Inflammatory macrophage (primary cell): ENCODE measurements around the gene GBF1.
"Not testable (repeated sequence)": the region's sequence is repeated elsewhere in the genome, so short reads cannot be mapped to it uniquely, and the experiment has no call there.

ENCODE experiments used
- DNase-seq, 2 donors: peaks; one replicate each; pipeline ENCODE4 v3.0.0-alpha.2; 2020 to 2022

The GBF1 gene

DNA sequence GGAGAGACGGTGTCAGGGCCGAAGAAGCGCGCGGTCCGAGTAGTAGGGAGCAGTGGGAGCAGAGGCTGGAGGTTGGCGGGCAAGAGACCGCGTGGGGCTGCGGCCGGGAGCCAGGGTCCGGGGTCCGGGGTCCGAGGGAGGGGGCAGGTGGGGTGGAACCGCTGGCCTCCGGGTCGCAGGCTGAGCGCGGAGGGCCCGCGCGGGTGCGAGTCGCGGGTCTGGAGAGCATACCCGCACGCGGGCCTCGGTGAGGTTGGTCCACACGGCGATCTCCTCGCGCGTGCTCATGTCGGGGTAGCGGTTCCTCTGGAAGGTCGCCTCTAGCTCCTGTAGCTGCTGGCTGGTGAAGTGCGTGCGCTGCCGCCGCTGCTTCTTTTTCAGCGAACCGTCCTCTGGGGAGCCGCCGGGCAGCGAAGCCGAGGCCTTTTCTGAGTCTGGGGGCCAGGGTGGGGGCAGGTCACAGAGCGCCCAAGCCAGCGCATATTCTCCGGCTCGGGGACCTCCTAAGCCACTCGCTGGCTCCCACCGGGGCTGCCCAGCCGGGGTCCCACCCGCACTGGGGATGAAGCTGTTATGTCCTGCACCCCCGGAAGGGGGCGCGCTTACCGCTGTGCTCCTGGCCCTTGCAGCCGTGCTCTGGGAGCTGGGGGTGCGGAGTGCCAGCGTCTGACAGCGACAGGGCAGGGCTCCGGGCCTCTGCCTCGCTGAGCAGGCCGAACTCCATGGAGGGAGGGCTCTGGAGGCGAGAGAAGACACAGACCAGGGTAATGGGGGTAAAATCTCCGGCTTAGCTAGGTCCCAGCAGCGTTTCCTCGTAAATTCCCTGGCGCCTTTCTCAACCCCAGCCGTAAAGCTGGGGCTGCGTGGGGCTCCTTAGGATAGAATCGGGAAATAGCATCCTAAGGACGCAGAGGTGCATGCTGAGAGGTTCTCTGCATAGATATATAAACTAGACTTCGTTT is 13.7 kb upstream of the GBF1 start:
- peak; percentile 48 to 54 for DNase-seq

DNA sequence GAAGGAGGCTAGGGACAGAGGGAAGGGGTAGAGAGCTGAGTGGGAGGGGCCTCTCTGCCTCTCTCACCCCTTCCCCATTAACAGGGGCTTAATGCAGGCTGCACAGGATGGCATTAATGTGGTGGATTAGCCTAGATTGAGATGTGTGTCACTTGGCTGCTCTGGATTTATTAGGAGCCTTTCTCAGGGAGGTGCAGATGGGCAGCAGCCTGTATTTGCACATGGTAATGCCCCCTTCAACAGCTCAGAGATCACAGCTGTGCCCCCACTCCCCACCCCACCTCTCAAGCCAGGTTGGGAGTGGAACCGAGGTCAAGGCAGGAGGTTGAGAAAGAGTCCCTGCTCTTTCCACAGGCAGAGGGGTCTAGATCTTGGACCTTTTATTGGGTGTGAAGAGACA is 11.3 kb upstream of the GBF1 start:
- no peak for DNase-seq

DNA sequence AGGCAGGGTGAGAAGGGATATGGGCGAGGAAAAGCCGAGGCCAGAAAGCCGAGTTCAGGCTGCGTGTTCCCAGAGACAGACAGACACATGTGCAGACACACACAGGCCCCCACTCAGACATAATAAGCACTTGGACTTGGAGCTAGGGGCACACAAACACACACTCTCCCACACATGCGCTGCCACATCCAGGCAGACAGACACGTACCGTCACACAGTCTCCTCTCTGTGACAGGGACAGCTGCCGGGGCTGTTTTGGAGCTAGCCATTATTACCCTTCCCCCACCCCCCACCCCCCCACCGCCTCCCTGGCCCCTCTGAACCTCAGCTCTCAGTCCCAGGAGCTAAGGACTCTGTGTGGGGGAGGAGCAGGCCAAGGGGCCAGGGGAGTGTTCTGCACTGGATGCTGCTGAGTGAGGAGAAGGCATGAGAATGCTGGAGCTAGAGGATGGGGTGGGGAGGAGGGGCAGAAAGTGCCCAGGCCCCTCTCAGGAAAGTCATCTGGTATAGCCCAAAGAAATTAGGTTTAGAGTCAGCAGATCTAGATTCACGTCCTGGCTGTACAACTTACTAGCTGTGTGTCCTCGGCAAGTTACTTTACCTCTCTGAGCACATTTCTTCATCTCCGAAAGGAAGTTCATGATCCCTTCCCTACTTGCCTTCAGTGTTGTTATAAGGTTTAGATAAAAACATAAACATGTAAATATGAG is 10.3 kb upstream of the GBF1 start:
- DNase-seq: no peak

DNA sequence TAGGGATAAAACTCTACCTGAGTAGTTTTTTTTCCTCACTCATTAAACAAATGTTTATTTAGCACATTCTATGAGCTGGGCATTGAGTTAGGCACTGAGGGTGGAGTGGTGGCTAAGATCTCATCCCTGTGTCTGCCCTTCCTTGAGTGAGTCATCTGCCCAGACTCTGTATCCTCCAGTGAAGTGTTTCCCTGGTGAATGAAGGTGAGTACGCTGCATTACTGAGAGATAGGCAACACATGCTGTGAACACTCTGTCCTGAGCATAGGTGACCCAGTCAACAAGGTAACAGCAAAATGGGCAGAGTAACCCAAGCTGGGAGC is 9.8 kb upstream of the GBF1 start:
- DNase-seq: no peak

DNA sequence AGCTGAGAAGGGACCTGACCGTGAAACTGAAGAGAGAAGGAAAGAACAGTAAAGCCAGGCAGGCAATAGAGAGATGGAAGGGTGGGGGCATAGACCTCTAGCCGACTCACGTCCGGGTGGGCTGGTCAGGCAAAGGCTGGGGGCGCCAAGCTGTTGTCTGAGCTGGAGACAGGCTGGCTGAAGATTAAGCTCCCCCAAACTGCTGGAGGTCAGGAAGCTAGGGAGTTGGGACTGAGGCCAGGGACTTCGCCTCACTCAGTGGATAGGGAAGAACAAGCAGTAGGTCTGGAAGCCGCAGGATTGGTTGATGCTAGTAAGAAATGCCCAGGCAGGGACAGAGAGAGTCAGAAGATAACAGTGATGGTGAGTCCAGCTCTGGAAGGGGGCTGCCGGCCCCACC is 9.3 kb upstream of the GBF1 start:
- DNase-seq: no peak

DNA sequence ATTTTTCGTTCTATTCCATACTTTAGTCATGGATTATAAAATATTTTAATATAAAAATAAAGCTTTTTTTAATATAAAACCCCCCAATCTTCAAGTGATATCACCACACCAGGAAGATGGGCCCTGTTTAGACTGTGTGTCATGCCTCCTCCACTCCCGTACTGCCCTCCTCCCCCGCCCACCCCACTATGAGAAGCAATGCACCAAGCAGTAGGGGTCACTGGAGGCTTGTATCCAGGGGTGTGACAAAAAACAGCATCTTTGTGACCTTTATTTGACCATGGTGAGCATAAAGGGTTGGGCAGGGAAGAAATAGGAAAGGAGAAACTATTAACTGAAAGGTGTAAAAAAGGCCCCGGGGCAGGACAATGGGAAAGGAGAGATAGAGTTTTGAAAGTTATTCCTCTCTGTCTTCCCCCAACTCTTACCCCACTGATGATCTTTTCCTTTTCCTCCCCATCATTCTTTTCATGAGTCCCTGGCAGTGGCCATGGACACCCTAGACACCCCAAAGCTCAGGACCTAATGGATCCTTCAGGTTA is 7.5 kb upstream of the GBF1 start:
- DNase-seq: no peak

DNA sequence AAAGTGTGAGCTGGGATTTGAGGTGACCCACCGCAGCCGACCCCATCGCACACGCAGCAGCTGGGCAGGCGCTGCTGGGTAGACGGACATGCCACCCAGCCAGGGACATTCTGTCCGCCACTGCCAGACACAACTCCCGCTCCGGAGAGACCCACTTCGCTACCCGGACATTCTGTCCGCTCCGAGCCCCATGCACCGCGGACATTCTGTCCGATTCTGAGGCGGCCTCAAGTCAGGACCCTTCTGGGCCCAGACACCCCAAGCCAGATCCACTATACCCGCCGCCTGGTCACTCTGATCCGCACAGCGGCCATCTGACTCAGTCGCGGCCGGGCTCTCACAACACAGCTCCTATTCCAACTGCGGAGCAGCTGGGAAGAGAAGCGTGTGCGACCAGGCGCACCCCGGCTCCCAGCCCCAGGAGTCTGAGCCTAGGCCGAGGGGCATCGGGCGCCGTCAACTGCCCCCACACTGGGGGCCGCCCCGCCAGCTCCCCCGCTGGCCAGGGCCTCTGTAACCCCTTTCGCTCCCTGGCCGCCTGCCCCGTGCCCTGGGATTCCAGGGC is 4.8 kb upstream of the GBF1 start:
- no peak for DNase-seq

DNA sequence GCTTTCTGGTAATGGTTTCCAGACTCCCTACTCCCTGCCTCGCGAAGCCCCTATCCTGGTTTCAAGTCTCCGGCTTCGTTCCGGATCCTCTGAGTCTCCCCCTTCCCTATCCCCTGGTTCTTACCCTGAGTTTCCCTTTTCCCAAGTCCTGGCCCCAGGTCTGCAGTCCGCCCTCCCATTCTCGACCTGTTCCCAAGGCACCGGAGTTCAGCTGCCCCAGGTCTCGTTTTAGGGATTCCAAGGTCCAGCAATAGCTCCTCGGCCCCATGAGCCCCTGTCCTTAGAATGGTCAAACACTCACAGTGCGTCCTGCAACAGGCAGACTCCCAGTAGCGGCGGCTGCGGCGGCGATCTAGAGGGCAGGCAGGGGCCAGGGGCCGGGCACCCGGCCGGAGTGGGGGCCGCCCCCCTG is 4.3 kb upstream of the GBF1 start:
- no peak for DNase-seq

DNA sequence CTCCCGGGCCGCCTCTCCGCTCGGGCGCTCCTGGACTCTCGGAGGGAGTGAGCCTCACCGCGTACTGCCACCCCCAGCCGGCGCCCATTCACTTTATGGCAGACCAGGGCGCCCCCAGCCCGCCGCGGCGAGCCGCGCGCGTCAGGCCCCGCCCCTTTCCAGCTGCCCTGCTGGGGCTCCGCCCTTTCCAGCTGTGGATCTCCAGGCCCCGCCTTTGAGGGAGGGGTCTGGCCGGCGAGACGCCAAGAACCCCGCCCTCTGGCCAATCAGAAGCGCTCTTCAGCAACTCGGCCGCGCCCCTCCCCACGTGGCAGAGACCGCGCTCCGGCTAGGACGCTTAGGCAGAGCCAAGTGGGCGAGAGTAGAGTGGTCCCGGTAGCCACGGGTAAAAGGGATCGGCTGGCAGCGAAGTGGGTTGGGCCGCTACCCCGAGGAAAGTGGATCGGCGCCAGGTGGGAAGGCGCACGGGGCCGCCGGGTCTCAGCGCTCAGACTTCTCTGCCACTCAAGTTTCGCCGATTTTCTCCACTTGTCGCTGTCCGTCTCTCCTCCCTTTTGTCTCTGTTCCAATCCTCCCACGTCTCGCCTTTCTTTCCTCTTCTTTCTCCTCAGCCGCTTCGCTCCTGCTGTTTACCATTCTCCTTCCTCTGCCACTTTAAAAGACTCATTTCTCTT is 3.8 kb upstream of the GBF1 start, which contains the start of gene PITX3:
Gene PITX3 (minus strand): TSS at position 69 of the 674 bp plus-strand sequence. CDS start 9,432 bp downstream, outside the sequence.
- DNase-seq: peak; percentile 93 to 94

DNA sequence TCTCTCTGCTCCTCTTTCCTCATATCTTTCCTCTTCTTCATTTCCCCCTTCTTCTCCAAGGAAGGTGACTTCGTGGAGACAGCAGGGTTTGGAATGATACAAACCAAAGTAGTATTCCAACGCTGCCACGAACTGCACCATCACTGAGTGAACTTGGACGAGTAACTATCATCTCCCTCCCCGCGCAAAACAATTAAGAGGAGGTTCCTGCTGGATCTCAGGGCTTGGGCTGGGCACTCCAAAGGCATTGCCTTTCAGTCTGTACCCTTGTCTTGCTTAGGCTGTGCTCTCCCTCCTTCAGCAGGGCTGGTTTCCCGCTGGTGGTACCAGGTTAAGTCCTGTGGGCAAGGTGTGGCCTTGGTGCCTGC is 3.2 kb upstream of the GBF1 start:
- DNase-seq: no peak

DNA sequence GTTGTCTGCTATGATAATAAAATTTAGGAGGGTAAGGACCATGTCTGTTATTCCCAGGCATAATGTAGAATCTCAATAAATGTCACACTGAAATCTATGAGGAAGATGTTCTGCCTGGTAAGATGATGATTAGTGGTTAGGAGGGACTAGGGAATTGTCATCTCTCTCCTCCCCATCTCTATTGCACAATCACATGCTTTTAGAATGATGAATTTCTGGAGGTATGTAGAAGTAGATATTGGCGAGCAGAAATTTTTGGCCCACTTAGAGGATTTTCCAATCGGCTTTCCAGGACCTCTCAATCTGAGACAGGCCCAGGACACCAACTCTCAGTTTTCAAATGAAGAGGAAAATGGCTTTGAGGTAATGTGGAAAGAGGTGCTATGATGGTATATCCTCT is 2.0 kb upstream of the GBF1 start:
- DNase-seq: no peak

DNA sequence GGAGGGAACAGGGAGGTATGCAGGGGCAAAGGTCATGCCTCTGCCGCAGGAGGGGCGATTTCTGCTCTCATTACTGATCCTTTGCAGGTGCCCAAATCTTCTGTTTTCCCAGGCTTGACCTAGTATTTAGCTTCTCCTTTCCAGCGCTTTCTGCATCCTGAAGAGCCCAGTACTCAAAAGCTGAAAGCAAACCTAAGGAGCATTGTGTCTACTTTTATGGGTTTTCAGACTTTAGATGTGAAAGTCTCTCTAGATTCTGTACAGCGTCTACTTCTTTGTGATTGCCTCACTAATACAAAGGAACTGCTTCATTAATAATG is 560 bp downstream of the GBF1 start:
- no peak for DNase-seq

DNA sequence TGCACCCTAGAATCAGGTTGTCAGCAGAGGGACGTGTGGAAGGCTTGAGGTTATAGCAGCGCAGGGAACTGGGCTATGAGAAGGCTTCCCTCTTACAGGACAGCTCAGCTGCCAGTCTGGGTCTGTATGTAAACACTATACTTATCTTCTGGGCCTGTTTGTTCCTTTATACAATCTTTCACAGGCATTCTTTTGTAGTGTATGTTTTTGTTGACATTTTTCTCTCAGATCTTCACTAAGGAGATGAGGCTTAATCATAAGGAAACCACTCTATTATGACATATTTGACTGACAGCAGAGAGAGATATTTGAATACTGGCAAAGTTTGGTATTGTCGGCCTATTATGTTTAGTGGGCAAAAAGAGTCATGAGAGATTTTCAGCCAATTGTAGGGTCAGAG is 929 bp downstream of the GBF1 start:
- peak in 1 of 2 donors; percentile 17 for DNase-seq

DNA sequence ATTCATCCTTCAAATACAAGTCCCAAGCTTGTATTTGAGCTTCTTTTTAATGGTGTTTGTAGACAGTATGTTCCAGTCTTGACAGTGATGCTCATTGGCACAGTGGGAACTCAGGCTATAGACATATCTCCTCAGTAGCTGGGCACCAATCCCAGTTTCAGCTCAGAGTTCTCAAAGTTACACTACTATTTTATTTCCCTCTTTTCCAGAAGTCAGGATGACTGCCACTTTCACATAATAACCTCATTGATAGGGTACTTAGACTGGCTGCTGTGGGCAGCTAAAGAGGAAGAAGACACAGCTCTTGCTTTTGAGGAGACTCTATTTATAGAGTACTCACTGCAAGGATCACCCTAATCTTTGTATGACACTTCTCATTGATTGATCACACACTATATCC is 2.4 kb downstream of the GBF1 start:
- DNase-seq: peak; percentile 33 to 35

DNA sequence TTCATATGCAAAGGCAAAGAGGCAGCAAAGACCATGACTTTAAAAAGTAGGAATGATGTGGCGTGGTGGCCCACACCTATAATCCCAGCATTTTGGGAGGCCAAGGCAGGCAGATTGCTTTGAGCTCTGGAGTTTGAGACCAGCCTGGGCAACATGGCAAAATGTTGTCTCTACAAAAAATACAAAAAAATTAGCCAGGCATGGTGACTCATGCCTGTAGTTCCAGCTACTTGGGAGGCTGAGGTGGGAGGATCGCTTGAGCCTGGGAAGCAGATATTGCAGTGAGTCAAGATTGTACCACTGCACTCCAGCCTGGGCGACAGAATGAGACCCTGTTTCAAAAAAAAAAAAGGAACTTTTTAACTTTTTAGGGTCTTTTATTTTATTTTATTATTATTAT is 7.2 kb downstream of the GBF1 start:
- DNase-seq: not testable (repeated sequence)

DNA sequence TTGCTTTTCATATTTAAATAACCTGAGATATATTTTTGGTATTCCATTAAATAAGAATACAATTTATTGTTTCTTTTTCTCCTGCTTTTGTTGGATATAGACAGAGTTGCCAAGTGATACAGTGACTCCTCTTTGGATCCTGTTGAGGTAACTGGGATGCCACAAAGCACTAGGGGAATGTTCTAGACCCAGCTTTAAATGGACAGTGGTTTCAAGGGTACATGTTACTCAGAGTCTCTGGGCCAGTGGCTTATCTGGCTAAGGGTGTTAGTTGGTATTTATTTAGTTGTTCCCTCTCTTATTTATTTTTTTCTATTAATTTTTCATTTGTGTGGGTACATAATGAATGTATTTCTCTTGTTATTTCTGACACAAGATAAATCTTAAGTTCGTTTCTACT is 9.1 kb downstream of the GBF1 start:
- no peak for DNase-seq

DNA sequence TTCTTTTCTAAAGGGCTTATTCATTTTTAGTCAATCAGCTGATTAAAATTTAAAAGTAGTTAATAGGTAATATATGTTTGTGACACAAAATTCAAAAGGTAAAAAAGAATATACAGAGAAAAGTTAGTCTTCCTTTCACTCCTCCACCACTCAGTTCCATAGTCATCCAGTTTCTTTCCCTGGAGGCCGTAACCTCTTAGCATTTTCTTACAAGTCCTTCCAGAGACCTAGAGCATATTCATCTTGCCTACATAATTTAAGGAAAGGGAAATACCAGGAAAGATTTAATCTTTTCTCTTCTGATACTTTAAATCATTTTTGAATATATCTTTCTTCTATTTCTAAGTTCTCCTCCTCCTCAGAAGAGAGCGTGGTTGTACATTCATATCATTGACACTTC is 10.1 kb downstream of the GBF1 start:
- no peak for DNase-seq

DNA sequence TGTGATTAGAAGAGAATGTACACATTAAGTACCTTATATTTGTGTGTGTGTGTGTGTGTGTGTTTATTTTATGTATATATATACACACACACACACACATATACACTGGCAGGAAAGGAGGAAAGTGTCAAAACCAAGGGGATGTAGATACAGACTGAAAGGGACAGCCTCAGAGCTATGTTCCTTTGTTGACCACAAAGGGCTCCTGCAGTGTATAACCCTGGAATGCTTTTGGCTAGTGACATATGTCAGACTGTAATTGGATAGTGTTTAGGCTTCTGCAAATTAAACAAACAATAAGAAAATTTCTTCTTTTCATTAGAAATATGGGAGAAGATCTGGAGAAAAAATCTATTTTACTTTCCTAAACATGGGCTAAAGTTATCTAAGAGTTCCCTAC is 15.9 kb downstream of the GBF1 start:
- no peak for DNase-seq

DNA sequence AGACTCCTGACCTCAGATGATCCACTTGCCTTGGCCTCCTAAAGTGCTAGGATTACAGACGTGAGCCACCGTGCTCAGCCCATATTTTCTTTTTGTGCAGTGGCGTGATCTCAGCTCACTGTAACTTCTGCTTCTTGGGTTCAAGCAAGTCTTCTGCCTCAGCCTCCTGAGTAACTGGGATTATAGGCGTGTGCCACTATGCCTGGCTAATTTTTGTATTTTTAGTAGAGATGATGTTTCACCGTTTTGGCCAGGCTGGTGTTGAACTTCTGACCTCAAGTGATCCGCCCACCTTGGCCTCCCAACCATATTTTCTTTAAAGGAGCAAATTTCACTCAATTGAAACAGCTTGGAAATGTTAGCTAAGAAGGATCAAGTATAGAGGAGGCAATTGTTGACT is 16.5 kb downstream of the GBF1 start:
- no peak for DNase-seq

DNA sequence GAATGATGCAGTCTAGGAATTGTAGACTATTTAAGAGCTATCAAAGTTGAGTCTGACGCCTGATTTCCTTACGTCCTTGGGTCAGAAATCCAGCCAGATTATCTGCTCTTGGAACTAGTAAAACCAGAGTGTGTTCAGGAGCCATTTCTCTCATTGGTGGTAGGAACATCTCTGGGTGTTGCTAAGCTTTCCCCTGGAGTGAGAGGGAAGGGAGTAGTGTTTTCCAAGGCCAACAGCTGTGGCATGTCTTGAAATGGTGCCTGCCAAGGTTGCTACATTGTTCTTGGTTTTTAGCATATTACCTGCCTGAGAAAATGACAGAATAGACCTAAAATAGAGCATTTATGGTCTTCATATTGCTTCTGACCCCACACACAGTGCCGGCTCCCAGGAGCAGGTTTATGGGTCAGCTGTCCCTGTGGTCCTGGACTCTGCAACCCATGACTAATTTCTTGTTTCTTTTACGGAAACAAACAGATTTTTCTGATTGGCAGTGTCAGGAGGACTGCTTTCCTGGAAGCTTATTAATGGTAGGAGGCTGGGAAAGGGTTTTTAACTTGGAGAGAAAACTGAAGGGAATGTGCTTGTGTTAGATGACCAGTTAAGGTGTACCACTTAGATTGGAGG is 17.5 kb downstream of the GBF1 start:
- no peak for DNase-seq

DNA sequence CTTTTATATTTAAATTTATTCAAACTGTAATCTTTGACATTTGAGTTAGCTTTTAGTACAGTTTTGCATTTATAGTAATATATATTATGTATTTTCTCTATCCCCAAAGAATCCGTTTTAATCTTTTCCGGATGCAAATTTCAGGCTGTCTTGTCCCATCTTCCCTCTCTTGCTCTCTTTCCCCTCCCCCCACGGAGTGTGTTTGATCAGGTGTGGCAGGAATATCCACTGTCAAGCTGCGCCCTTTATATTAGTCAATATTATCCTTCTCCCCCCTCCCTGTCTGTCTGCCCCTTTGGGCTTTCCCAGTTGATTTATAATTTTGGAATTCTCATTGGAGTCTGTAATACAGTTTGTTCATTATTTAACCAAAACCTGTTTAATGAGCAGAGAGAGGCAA is 19.0 kb downstream of the GBF1 start:
- no peak for DNase-seq

DNA sequence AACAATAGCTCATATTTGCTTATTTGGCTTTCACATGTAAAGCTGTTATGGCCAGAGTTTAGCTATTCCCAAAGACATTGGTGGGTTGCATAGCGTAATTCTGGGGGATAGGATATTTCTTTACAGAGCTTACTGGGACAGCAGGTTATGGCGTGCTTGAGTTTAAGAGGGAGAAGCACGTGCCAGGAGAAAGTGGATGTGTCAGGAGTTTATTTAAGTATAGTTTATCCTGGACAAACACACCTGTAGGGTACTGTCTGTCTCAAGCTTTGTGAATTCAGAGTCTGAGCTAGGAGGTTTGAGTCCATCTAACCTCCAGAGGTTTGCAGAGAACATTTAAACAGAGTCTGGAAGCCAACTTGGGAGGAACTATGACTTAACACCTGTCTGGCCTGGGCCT is 21.3 kb downstream of the GBF1 start:
- no peak for DNase-seq

DNA sequence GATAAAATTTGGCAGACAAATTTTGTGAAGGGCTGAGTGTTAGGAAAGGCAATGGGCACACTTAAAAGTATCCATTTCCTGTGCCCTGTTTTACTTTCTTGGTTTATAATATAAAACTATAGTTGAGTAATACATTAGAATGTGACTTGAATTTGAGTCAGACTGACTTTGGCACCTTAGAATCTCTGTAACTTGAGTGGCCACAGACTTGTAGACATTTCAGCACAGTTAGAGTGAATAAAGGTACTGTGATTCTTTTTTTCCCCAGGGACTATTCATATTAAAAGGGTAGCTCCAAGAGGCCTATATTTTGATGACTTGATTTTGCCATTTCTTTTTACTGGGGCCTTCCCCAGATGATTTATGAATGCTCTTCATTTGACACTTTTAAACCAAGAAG is 22.4 kb downstream of the GBF1 start:
- DNase-seq: no peak
